Kidney epithelial cell (primary cell): Measurements from ENCODE around the gene PXMP4. TPM values are rescaled to one million over a fixed set of nuclear protein-coding genes. Genes with fewer than 3 reads are reported as not detected.
A peak's percentile ranks its signal among the peaks of the same experiment; 100 is the strongest.

Source experiments
- DNase-seq: peaks from one replicate; pipeline ENCODE4 v3.0.0-alpha.2; 2010; ENCODE audit warnings: low read depth
- H3K27me3 ChIP-seq: 2 replicates; pipeline ENCODE4 v1.6.0; 2011; ENCODE audit warnings: low read length; ENCODE audit not compliant: control insufficient read depth, insufficient read depth
- H3K36me3 ChIP-seq: 2 replicates; pipeline ENCODE4 v1.5.1; 2011; ENCODE audit warnings: low read length; ENCODE audit not compliant: control insufficient read depth, insufficient read depth
- H3K4me3 ChIP-seq: 2 replicates; pipeline ENCODE4 v1.5.1; 2011; ENCODE audit warnings: low read depth, mild to moderate bottlenecking, control low read depth, low read length
- total RNA-seq: library from RNA; depleted of rRNA; stranded (reverse); fragments of >200 nt; gene quantifications from 2 replicates; pipeline ENCODE4 v1.2.3, GENCODE V29; 2015
- TF ChIP-seq, protein P1 (sequence below): IDR thresholded peaks from 2 replicates; pipeline ENCODE4 v1.5.1; 2011; ENCODE audit warnings: mild to moderate bottlenecking, moderate library complexity, low read length, control low read depth, inconsistent platforms; ENCODE audit not compliant: insufficient read depth, poor library complexity, severe bottlenecking

The PXMP4 gene
- total RNA-seq, 1 donor from 2014 or later: 8.1 TPM

DNA sequence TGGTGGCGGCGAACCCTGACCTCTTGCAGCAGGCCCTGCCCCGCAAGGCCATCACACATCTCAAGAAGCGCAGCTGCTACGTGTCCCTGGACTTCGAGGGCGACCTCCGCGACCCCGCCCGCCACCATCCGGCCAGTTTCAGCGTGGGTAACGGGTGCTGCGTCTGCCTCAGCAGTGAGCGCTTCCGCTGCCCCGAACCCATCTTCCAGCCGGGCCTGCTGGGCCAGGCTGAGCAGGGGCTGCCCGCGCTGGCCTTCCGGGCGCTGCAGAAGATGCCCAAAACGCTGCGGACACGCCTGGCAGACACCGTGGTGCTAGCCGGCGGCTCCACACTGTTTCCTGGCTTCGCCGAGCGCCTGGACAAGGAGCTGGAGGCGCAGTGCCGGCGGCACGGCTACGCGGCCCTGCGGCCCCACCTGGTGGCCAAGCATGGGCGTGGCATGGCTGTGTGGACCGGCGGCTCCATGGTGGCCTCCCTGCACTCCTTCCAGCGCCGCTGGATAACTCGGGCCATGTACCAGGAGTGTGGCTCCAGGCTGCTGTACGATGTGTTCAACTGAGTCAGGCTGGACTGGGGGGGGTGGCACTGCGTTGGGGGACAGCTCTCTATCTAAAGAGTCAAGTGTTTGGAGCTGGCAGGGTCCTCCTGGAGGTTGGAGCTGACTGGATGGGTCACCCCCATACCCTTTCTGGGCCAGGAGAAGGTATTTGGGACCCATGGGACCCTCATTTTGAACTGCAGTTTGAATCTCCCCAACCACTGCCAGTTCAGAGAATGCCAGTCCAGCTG lies 52.2 kb downstream of the PXMP4 start:
- no peak for DNase-seq

DNA sequence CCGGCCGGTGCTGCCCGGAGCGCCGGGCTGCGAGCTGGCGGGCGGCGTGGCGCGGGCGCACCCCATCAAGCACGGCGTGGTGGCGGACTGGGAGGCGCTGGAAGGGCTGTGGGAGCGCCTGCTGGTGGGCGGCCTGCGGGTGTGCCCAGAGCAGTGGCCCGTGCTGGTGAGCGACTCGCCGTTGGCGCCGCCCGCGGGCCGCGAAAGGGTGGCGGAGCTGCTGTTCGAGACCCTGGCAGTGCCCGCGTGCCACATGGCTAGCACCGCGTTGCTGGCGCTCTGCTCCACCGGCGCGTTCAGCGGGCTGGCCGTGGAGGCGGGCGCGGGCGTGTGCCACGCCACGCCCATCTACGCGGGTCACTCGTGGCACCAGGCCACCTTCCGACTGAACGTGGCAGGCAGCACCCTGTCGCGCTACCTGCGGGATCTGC lies 52.9 kb downstream of the PXMP4 start:
- Histone ChIP-seq H3K4me3 (peak overlapping the region; percentile 50), H3K27me3 (no peaks in the 10 kb centered on the region), H3K36me3 (no peaks in the 10 kb centered on the region)
- TF ChIP-seq, protein P1, sequence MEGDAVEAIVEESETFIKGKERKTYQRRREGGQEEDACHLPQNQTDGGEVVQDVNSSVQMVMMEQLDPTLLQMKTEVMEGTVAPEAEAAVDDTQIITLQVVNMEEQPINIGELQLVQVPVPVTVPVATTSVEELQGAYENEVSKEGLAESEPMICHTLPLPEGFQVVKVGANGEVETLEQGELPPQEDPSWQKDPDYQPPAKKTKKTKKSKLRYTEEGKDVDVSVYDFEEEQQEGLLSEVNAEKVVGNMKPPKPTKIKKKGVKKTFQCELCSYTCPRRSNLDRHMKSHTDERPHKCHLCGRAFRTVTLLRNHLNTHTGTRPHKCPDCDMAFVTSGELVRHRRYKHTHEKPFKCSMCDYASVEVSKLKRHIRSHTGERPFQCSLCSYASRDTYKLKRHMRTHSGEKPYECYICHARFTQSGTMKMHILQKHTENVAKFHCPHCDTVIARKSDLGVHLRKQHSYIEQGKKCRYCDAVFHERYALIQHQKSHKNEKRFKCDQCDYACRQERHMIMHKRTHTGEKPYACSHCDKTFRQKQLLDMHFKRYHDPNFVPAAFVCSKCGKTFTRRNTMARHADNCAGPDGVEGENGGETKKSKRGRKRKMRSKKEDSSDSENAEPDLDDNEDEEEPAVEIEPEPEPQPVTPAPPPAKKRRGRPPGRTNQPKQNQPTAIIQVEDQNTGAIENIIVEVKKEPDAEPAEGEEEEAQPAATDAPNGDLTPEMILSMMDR: no peak
- DNase-seq: no peak

More for the DNA sequence above, 52.2 kb downstream of the PXMP4 start:
- TF ChIP-seq, protein P1: peak; percentile 92
- no peaks in the 10 kb centered on the region for H3K36me3 ChIP-seq
- no peaks in the 10 kb centered on the region for H3K27me3 ChIP-seq
- H3K4me3 ChIP-seq: peak overlapping the region; percentile 50

DNA sequence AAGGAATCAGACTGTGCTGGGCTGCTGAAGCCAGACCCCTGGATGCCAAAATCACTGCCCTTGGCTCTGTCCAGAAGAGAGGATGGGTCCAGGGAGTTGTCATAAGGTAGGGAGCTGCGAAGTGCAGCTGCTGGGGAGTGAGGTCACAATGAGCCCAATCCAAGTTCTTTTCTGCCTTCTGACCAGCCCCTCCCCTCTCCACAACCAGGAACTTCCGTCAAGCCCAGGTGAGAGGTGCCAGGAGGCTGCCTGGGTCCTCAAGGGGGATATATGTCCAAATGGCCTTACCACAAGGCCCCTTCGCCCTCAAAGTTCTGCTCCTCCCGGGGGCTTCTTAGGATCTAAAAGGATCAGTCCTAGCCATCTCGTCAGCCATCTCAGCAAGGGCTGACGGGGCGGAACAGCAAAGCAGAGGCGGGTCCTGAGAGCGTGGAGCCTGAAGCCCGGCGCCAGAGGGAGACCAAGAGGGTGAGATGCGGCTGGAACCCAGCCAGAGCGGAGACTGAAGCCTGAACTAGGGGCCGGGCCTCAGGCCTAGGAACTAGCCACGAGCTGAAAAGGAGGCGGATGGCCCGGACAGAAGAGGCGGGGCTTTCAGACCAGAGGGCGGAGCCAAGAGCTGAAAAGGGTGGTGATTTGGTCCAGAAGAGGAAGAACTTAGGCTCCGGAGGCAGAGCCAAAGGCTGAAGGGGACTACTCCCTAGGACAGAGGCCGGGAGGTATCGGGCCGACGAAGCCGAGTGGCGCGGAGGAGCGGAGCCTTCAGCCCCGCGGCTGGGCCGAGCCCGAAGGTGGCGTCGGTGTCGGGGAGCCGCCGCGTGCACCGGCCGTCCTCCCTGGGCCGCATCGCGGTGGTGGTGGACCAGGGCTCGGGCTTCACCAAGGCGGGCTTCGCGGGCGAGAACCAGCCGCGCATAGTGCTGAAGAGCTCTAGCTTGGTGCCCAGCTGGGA lies 53.5 kb downstream of the PXMP4 start, which contains the start of gene ACTL10:
Gene ACTL10 (plus strand): TSS at position 651 of the 952 bp plus-strand sequence. CDS start 555 bp downstream, outside the sequence.
- TF ChIP-seq, protein P1: peak; percentile 51
- H3K27me3 ChIP-seq: no peaks in the 10 kb centered on the region
- DNase-seq: peak; percentile 81
- no peaks in the 10 kb centered on the region for H3K36me3 ChIP-seq
- peak within 1 kb of the TSS; percentile 50 for H3K4me3 ChIP-seq

DNA sequence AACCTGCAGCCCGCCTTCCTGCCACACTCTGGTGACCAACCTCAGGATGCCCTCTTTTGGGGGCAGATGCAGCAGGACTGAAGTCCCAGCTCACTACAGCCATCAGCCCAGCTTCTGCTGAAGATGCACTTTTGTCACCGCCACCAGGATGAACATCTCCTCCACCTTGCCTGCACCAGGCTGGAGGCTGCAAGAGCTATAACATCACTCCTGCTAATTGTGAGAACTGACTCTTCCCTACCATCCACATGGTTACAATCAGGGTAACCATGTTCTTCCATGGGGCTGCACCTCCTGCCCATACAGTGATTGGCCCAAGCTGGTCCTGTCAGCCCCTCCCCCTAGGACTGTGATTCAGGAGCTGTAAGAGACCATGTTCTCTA lies 55.4 kb downstream of the PXMP4 start:
- no peaks in the 10 kb centered on the region for H3K36me3 ChIP-seq
- no peak for DNase-seq
- TF ChIP-seq, protein P1: no peak
- H3K4me3 ChIP-seq: no peak overlapping the region
- H3K27me3 ChIP-seq: no peaks in the 10 kb centered on the region

DNA sequence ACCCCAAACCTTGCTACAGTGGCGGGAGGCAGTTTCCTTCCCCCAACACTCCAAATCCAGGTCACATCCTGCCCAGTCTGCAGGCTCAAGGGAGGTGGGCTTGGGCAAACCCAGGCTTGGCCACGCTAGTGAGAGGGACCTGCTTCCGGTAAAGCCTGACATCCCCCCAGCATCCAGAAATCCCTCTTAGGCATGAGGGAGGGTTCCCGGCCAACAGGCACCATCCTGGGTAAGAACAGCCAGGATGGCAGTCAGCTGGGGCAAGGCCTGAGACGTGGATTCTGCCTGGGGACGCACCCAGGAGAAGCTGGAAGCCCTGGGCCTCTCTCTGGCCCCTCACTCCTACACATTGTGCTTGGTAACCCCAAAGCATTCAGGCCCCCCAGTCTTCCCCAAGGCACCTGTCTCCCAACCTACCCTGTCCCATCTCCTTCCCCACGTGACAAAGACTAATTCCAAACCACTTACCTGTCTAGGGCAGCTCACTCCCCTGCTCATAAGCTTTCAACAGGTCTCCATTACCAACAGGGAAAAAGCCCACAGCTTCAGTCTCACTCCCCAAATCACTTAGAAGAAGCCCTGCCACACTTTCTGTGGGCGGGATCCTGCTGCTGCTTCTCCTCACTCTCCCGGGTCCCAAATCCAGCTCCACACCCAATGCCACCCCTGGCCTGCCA lies 55.9 kb downstream of the PXMP4 start:
- TF ChIP-seq, protein P1: no peak
- H3K4me3 ChIP-seq: peak overlapping the region; percentile 82
- DNase-seq: no peak
- no peaks in the 10 kb centered on the region for H3K27me3 ChIP-seq
- H3K36me3 ChIP-seq: no peaks in the 10 kb centered on the region
